Breast epithelium (tissue), 4 donors: ENCODE results near the gene MT1G. TPM values are rescaled to one million over a fixed set of nuclear protein-coding genes. Genes with fewer than 3 reads are reported as not detected.
A peak's percentile ranks its signal among the peaks of the same experiment; 100 is the strongest.
"Not testable (repeated sequence)": the region's sequence is repeated elsewhere in the genome, so short reads cannot be mapped to it uniquely, and the experiment has no call there.

Experiments used
- DNase-seq, 2 donors: peaks; one replicate each; pipeline ENCODE4 v3.0.0-alpha.2; 2019; ENCODE audit warnings: low spot score in 2 of 2
- H3K27ac ChIP-seq, 2 donors: fragments of 200-600 bp; sonication (generic) in 1 of 2; one replicate each; pipeline ENCODE4 v1.5.1; 2016 to 2019; ENCODE audit warnings: mild to moderate bottlenecking in 1 of 2
- H3K27me3 ChIP-seq, 2 donors: fragments of 200-600 bp; sonication (generic) in 1 of 2; one replicate each; pipeline versions ENCODE4 v1.5.1 to v1.6.0; 2017 to 2019; ENCODE audit warnings: control low read depth in 1 of 2, mild to moderate bottlenecking in 1 of 2
- H3K36me3 ChIP-seq: fragments of 200-600 bp; one replicate; pipeline ENCODE4 v1.5.1; 2019
- H3K4me1 ChIP-seq, 2 donors: fragments of 200-600 bp; sonication (generic); one replicate each; pipeline ENCODE4 v1.5.1; 2016 to 2019; ENCODE audit warnings: control low read depth in 1 of 2
- H3K4me3 ChIP-seq, 3 donors: fragments of 200-600 bp; sonication (generic); 1 replicate in 2 of 3; 2 replicates in 1 of 3; pipeline ENCODE4 v1.5.1; 2016 to 2019; ENCODE audit warnings: mild to moderate bottlenecking in 3 of 3, moderate library complexity in 2 of 3
- H3K9me3 ChIP-seq, 2 donors: fragments of 200-600 bp; sonication (generic) in 1 of 2; one replicate each; pipeline ENCODE4 v1.5.1; 2016 to 2019; ENCODE audit warnings: control low read depth in 1 of 2
- CTCF ChIP-seq, 3 donors: fragments of 450-650 bp; IDR thresholded peaks; one replicate each; pipeline ENCODE4 v1.5.1; 2016 to 2017; ENCODE audit warnings: antibody characterized with exemption in 3 of 3, mild to moderate bottlenecking in 3 of 3, moderate library complexity in 3 of 3
- POLR2A ChIP-seq: fragments of 450-650 bp; IDR thresholded peaks from one replicate; pipeline ENCODE4 v1.6.1; 2016; ENCODE audit warnings: antibody characterized with exemption, mild to moderate bottlenecking, moderate library complexity
- POLR2AphosphoS5 ChIP-seq, 3 donors: sonication (generic); formaldehyde crosslinking; IDR thresholded peaks; one replicate each; pipeline ENCODE4 v1.6.1; 2017; ENCODE audit warnings: antibody characterized with exemption in 3 of 3
- intact Hi-C: fragments of 100-400 bp; cut with DNase I; formaldehyde crosslinking; loops from one replicate; pipeline ENCODE4 v1.15.1; 2023; ENCODE audit warnings: low total_unique reads
- total RNA-seq, 3 donors: library from RNA; depleted of rRNA; stranded (reverse); fragments of >200 nt; gene quantifications; one replicate each; pipeline ENCODE4 v1.1.0, GENCODE V29; 2016

MT1G gene
- total RNA-seq, 3 donors from 2014 or later, result 20.0 to 224 (median 48.3) TPM

GRCh38 chr16:56679818-56680217, 12.0 kb upstream of the MT1G start:
- Histone ChIP-seq H3K4me3 (no peak overlapping the region), H3K36me3 (no peaks in the 10 kb centered on the region), H3K27me3 (peaks cover 0 to 7% of the 10 kb centered on the region in 2 donors), H3K4me1 (peaks cover 0 to 10% of the 10 kb centered on the region in 2 donors), H3K27ac (peak overlapping the region; percentile 43 to 68), H3K9me3 (no peaks in the 10 kb centered on the region)
- DNase-seq, result peak in 1 of 2 donors; percentile 58
- intact Hi-C loops, result no loop called here
- TF ChIP-seq POLR2AphosphoS5 (IDR thresholded peaks at IDR 0.05) (no peak), POLR2A (no peak), CTCF (IDR thresholded peaks at IDR 0.05) (no peak)

- Histone ChIP-seq H3K27me3 (peaks cover 0 to 7% of the 10 kb centered on the region in 2 donors), H3K27ac (peak overlapping the region; percentile 43 to 68), H3K4me3 (no peak overlapping the region), H3K4me1 (peaks cover 0 to 10% of the 10 kb centered on the region in 2 donors), H3K36me3 (no peaks in the 10 kb centered on the region), H3K9me3 (no peaks in the 10 kb centered on the region)
- no peak for TF ChIP-seq CTCF (IDR thresholded peaks at IDR 0.05)
- no peak for TF ChIP-seq POLR2A
- no peak for TF ChIP-seq POLR2AphosphoS5 (IDR thresholded peaks at IDR 0.05)
- intact Hi-C loops, result no loop called here
- no peak for DNase-seq
Observed at GRCh38 chr16:56679078-56679730, 11.3 kb upstream of the MT1G start.

- TF ChIP-seq POLR2A, result no peak
- no peak for TF ChIP-seq CTCF (IDR thresholded peaks at IDR 0.05)
- no peak for TF ChIP-seq POLR2AphosphoS5 (IDR thresholded peaks at IDR 0.05)
- H3K4me3 ChIP-seq, result no peak overlapping the region
- H3K36me3 ChIP-seq, result no peaks in the 10 kb centered on the region
- intact Hi-C loops, result no loop called here
- DNase-seq, result no peak
- H3K9me3 ChIP-seq, result no peaks in the 10 kb centered on the region
- peaks cover 0 to 6% of the 10 kb centered on the region in 2 donors for H3K4me1 ChIP-seq
- peaks cover 0 to 7% of the 10 kb centered on the region in 2 donors for H3K27me3 ChIP-seq
- H3K27ac ChIP-seq, result no peak overlapping the region
Observed at GRCh38 chr16:56677474-56677873, 9.6 kb upstream of the MT1G start.

- Histone ChIP-seq H3K27me3 (peaks cover 0 to 7% of the 10 kb centered on the region in 2 donors), H3K4me3 (peak overlapping the region in 1 of 3 donors; percentile 18), H3K27ac (no peak overlapping the region), H3K4me1 (no peaks in the 10 kb centered on the region), H3K36me3 (no peaks in the 10 kb centered on the region), H3K9me3 (no peaks in the 10 kb centered on the region)
- TF ChIP-seq CTCF (IDR thresholded peaks at IDR 0.05) (no peak), POLR2A (no peak), POLR2AphosphoS5 (IDR thresholded peaks at IDR 0.05) (no peak)
- intact Hi-C loops, result no loop called here
- no peak for DNase-seq
Observed at GRCh38 chr16:56675685-56676210, 7.9 kb upstream of the MT1G start.

- intact Hi-C loops, H3K4me3 ChIP-seq, H3K27ac ChIP-seq, DNase-seq, H3K4me1 ChIP-seq, H3K9me3 ChIP-seq, H3K36me3 ChIP-seq: not testable (repeated sequence)
- H3K27me3 ChIP-seq, result peaks cover 0 to 15% of the 10 kb centered on the region in 2 donors
Observed at GRCh38 chr16:56674570-56674969, 6.7 kb upstream of the MT1G start.
